Left hindlimb (tissue), 1 donor: Measurements from ENCODE around the gene HAGHL.

Experiments
- DNase-seq: peaks from one replicate; pipeline ENCODE4 v3.0.0-alpha.2; 2018

The HAGHL gene

GRCh38 chr16:776824-777223, 49.9 kb downstream of the HAGHL start:
- DNase-seq = no peak

GRCh38 chr16:777826-778225, 50.9 kb downstream of the HAGHL start:
- no peak for DNase-seq

GRCh38 chr16:778447-778846, 51.5 kb downstream of the HAGHL start:
- DNase-seq = no peak

GRCh38 chr16:778909-779527, 52.1 kb downstream of the HAGHL start:
- DNase-seq = no peak
